Caco-2 (cell line): ENCODE data around the gene TFR2. TPM values are rescaled to one million over a fixed set of nuclear protein-coding genes. Genes with fewer than 3 reads are reported as not detected.

ENCODE experiments used
- BruUV-seq: library from RNA; stranded (reverse); fragments of 400-500 nt; replicated peaks from 2 replicates; lab custom pipeline; 2021; lab: Mats Ljungman, UMichigan
- CTCF ChIA-PET: fragments of 300-600 bp; sonication (Branson Sonifier 250); formaldehyde crosslinking; loops from one replicate; lab custom pipeline; 2022; ENCODE audit warnings: antibody characterized with exemption; lab: Charles Lee
- POLR2A ChIA-PET: fragments of 300-600 bp; sonication (Branson Sonifier 250); formaldehyde crosslinking; loops from one replicate; lab custom pipeline; 2022; ENCODE audit warnings: antibody characterized with exemption; lab: Charles Lee
- DNase-seq, 2 experiments: peaks; one replicate each; pipeline versions ENCODE4 v3.0.0 to v3.0.0-alpha.2; 2020 to 2022
- H3K27me3 ChIP-seq: replicated peaks from 2 replicates; pipeline ENCODE4 v1.6.0; 2011; ENCODE audit warnings: low read length; ENCODE audit not compliant: control insufficient read depth, insufficient read depth
- H3K36me3 ChIP-seq: 2 replicates; pipeline ENCODE4 v1.5.1; 2011; ENCODE audit warnings: low read length; ENCODE audit not compliant: control insufficient read depth, insufficient read depth
- H3K4me1 ChIP-seq: fragments of 250-450 bp; sonication (Bioruptor Pico); 2 replicates; pipeline ENCODE4 v1.5.1; 2020; ENCODE audit warnings: mild to moderate bottlenecking
- H3K4me3 ChIP-seq: 2 replicates; pipeline ENCODE4 v1.5.1; 2011; ENCODE audit warnings: low read depth, mild to moderate bottlenecking, control low read depth, low read length
- H3K9me3 ChIP-seq: fragments of 250-450 bp; sonication (Bioruptor Pico); 2 replicates; pipeline ENCODE4 v1.5.1; 2020; ENCODE audit warnings: mild to moderate bottlenecking, moderate library complexity
- H3K27ac Mint-ChIP-seq: one replicate; pipeline ENCODE4 v1.8.0; 2022; ENCODE audit warnings: mixed read lengths; ENCODE audit not compliant: unreplicated experiment
- H3K27me3 Mint-ChIP-seq: one replicate; pipeline ENCODE4 v1.8.0; 2022; ENCODE audit warnings: mixed read lengths; ENCODE audit not compliant: insufficient read depth, unreplicated experiment
- H3K36me3 Mint-ChIP-seq: one replicate; pipeline ENCODE4 v1.8.0; 2022; ENCODE audit warnings: mild to moderate bottlenecking, mixed read lengths; ENCODE audit not compliant: insufficient read depth, unreplicated experiment
- H3K4me1 Mint-ChIP-seq: one replicate; pipeline ENCODE4 v1.8.0; 2022; ENCODE audit warnings: low read depth, mixed read lengths; ENCODE audit not compliant: unreplicated experiment
- H3K4me3 Mint-ChIP-seq: one replicate; pipeline ENCODE4 v1.8.0; 2022; ENCODE audit warnings: mild to moderate bottlenecking, moderate library complexity, mixed read lengths; ENCODE audit not compliant: unreplicated experiment
- H3K9me3 Mint-ChIP-seq: one replicate; pipeline ENCODE4 v1.8.0; 2022; ENCODE audit warnings: mixed read lengths; ENCODE audit not compliant: unreplicated experiment
- intact Hi-C: fragments of 100-400 bp; cut with micrococcal nuclease; formaldehyde crosslinking; loops from one replicate; pipeline ENCODE4 v1.10.0; 2022; ENCODE audit not compliant: unreplicated experiment
- total RNA-seq: library from RNA; stranded (reverse); gene quantifications from 2 replicates; pipeline ENCODE4 v1.2.3, GENCODE V29; 2022
- TF ChIP-seq, protein P1 (sequence below), 2 experiments: fragments of 200-600 bp in 1 of 2; IDR thresholded peaks; 1 replicate in 1 of 2; 2 replicates in 1 of 2; pipeline versions ENCODE4 v1.5.1 to v1.8.0; 2011 to 2022; ENCODE audit warnings: antibody characterized with exemption in 1 of 2, control low read depth in 1 of 2, inconsistent platforms in 1 of 2, low read depth in 1 of 2, low read length in 1 of 2, mild to moderate bottlenecking in 1 of 2, moderate library complexity in 1 of 2; ENCODE audit not compliant: insufficient read depth in 1 of 2, severe bottlenecking in 1 of 2, unreplicated experiment in 1 of 2

Gene TFR2
- total RNA-seq, 1 experiment from 2014 or later: 9.7 TPM

DNA sequence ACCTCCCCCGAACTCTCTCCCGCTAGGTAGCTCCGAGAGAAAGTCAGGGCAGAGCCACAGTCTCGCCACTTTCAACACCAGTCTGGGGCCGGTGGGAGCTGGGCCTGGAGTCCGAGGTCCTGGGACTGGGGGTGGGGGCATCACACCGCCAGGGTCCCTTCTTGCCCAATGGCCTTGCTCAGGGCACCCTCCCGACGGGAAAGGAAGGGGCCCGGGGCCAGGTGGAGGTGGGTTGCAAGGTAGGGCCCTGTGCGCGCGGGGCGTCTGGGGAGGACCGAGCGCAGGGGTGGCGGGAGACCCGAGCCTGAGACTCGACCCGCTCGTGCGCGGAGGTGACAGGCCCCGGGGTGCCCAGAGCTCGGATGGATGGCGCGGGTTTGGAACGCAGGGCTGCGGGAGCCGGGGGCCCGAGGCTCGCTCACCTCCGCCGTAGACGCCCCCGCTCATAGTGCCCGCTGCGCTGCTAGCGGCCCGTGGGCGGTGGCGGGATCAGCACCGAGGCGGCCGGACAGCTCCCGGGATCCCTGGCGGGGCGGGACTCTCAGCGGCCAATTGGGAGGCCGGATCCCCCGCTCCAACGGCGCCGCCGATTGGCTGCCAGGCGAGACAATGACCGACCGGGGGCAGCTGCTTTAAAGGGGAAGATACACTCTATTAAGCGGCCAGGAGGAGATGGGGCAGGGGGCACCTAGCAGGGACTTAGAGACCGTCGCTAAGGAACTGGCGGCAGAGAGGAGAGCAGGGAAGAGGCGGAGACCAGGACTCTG lies 14.7 kb upstream of the TFR2 start, which contains the start of gene ACTL6B:
ACTL6B (minus strand) TSS at position 541 of the 767 bp plus-strand sequence; CDS start at position 447, 94 bp downstream.
- H3K9me3 Mint-ChIP-seq: no peaks in the 10 kb centered on the region
- Histone ChIP-seq H3K9me3 (no peaks in the 10 kb centered on the region), H3K4me3 (no peak within 1 kb of the TSS), H3K36me3 (no peaks in the 10 kb centered on the region), H3K4me1 (peaks cover 6% of the 10 kb centered on the region), H3K27me3 (no peaks in the 10 kb centered on the region; the same call in 1 of the 2 replicates)
- no peaks in the 10 kb centered on the region for H3K4me1 Mint-ChIP-seq
- H3K36me3 Mint-ChIP-seq: no peaks in the 10 kb centered on the region
- DNase-seq: peak in 1 of 2 experiments; percentile 51
- no peak within 1 kb of the TSS for H3K4me3 Mint-ChIP-seq
- no peaks in the 10 kb centered on the region for H3K27me3 Mint-ChIP-seq
- CTCF ChIA-PET: no interaction called here
- H3K27ac Mint-ChIP-seq: no peak within 1 kb of the TSS
- POLR2A ChIA-PET: no interaction called here
- no TSS peak for BruUV-seq
- intact Hi-C loops: no loop called here
- TF ChIP-seq, protein P1, sequence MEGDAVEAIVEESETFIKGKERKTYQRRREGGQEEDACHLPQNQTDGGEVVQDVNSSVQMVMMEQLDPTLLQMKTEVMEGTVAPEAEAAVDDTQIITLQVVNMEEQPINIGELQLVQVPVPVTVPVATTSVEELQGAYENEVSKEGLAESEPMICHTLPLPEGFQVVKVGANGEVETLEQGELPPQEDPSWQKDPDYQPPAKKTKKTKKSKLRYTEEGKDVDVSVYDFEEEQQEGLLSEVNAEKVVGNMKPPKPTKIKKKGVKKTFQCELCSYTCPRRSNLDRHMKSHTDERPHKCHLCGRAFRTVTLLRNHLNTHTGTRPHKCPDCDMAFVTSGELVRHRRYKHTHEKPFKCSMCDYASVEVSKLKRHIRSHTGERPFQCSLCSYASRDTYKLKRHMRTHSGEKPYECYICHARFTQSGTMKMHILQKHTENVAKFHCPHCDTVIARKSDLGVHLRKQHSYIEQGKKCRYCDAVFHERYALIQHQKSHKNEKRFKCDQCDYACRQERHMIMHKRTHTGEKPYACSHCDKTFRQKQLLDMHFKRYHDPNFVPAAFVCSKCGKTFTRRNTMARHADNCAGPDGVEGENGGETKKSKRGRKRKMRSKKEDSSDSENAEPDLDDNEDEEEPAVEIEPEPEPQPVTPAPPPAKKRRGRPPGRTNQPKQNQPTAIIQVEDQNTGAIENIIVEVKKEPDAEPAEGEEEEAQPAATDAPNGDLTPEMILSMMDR (IDR thresholded peaks at IDR 0.05; ENCODE audit: insufficient read depth in 1 of 2, low read depth in 1 of 2, low read length in 1 of 2, severe bottlenecking in 1 of 2, unreplicated experiment in 1 of 2): no peak

DNA sequence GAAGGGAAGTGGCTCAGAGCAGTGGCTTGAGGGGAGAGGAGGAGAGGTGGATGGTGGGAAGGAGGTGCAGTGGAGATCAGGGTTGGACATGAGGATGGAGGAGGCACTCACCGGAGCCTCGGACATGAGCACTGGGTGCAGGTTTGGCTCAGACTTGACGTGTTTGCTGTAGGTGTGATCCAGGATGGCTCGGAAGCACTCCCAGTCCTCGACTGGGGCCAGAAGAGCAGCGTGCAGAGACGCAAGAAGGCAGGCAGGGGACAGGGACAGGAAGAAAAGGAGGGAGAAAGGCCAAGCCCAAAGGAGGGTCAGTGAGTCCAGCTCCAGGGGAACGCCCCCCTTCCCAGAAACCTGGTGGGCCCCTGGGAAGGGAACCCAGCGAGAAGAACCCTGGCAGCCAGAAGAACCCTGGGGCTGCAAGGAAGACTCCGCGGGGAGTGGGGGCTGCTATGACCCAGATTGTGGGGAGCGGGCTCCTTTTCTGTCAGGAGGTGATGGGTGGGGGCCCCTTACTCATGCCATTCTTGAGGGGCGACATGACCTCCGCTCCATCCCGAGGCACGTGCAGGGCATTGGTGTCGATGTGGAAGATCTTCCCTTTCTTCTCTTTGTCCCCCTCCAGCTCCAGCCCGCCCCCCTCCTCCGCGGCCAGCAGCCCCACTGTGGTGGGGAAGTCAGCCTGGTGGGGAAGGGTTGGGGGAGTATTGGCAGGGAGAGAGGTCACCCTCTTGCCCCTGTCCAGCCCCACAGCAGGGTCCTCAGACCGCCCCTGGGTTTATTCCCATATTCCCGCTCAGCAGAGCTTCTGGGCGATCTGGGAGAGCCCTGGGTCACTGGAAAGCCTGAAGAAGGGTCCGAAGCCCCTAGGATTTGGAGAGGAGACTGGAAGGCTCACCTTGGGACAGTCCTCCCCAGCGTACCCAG lies 13.8 kb upstream of the TFR2 start:
- no peak overlapping the region for H3K4me3 ChIP-seq
- intact Hi-C loops: no loop called here
- ChIA-PET POLR2A (interaction anchor here (0.6 kb wide), 1 partner anchor 43 kb away, joined by 3 read pairs; no protein-coding TSS in a partner anchor), CTCF (no interaction called here)
- H3K27ac Mint-ChIP-seq: no peak overlapping the region
- no peaks in the 10 kb centered on the region; the same call in 1 of the 2 replicates for H3K27me3 ChIP-seq
- H3K27me3 Mint-ChIP-seq: no peaks in the 10 kb centered on the region
- H3K36me3 ChIP-seq: no peaks in the 10 kb centered on the region
- peaks cover 4% of the 10 kb centered on the region for H3K4me1 Mint-ChIP-seq
- H3K9me3 Mint-ChIP-seq: no peaks in the 10 kb centered on the region
- TF ChIP-seq, protein P1 (IDR thresholded peaks at IDR 0.05; ENCODE audit: insufficient read depth in 1 of 2, low read depth in 1 of 2, low read length in 1 of 2, severe bottlenecking in 1 of 2, unreplicated experiment in 1 of 2): no peak
- no peak overlapping the region for H3K4me3 Mint-ChIP-seq
- no peak for DNase-seq
- H3K4me1 ChIP-seq: peaks cover 6% of the 10 kb centered on the region
- BruUV-seq: no TSS peak
- no peaks in the 10 kb centered on the region for H3K9me3 ChIP-seq
- H3K36me3 Mint-ChIP-seq: no peaks in the 10 kb centered on the region
